ENCODE results near the gene MYO5A. TPM values are rescaled to one million over a fixed set of nuclear protein-coding genes. Genes with fewer than 3 reads are reported as not detected.
A peak's percentile ranks its signal among the peaks of the same experiment; 100 is the strongest.

Gene MYO5A
- total RNA-seq, 1 experiment from 2014 or later, result 21.8 TPM

- WGBS (ENCODE audit: extremely low coverage, insufficient read length, low lambda C conversion rate), result no CpG with 5 or more reads among the region's 3 CpGs
- H3K9me3 Mint-ChIP-seq, result no peaks in the 10 kb centered on the region
- H2BK20ac ChIP-seq (ENCODE audit: low read depth, low read length, poor library complexity, severe bottlenecking), result no peak overlapping the region
- no peak for DNase-seq
- H4K5ac ChIP-seq (ENCODE audit: insufficient read length, low read depth, low read length), result no peak overlapping the region
- H3K23me2 ChIP-seq (ENCODE audit: insufficient read length, low read depth, low read length, poor library complexity, severe bottlenecking), result no peaks in the 10 kb centered on the region
- H2AFZ ChIP-seq (ENCODE audit: low read length), result no peak overlapping the region
- H3K9me3 ChIP-seq (ENCODE audit: control insufficient read depth, low read depth, low read length), result no peaks in the 10 kb centered on the region
- H3K4me2 ChIP-seq (ENCODE audit: insufficient read depth, insufficient read length, low read length), result no peak overlapping the region
- no peaks in the 10 kb centered on the region for H3K4me1 ChIP-seq (ENCODE audit: insufficient read depth, low read length)
- no peak overlapping the region for H3K4ac ChIP-seq (ENCODE audit: low read depth, low read length)
- no peaks in the 10 kb centered on the region for H3K79me1 ChIP-seq (ENCODE audit: insufficient read depth, low read depth, low read length, poor library complexity, severe bottlenecking)
- H3K56ac ChIP-seq (ENCODE audit: insufficient read length, low read depth, low read length), result no peak overlapping the region
- H4K20me1 ChIP-seq (ENCODE audit: control insufficient read depth, insufficient read depth, insufficient read length), result no peaks in the 10 kb centered on the region
- H2BK5ac ChIP-seq (ENCODE audit: insufficient read length, low read length), result no peak overlapping the region
- H2BK12ac ChIP-seq (ENCODE audit: insufficient read length, low read depth, low read length), result no peak overlapping the region
- H3K79me2 ChIP-seq (ENCODE audit: insufficient read depth, low read length), result no peaks in the 10 kb centered on the region
- no peaks in the 10 kb centered on the region for H3K27me3 Mint-ChIP-seq (ENCODE audit: low read depth)
- no peak overlapping the region for H4K8ac ChIP-seq (replicated peaks; ENCODE audit: insufficient read length, low read depth, low read length)
- H2AK5ac ChIP-seq (ENCODE audit: insufficient read length, low read length), result no peak overlapping the region
- H3T11ph ChIP-seq (ENCODE audit: low read length), result no peak overlapping the region
- H2BK15ac ChIP-seq (ENCODE audit: low read depth, low read length), result no peak overlapping the region
- no peak overlapping the region for H3K18ac ChIP-seq (ENCODE audit: insufficient read length, low read depth, low read length)
- no peak overlapping the region for H3K4me3 Mint-ChIP-seq
- H3K23ac ChIP-seq (ENCODE audit: insufficient read length, low read depth, low read length), result no peak overlapping the region
- no peak overlapping the region for H3K14ac ChIP-seq (ENCODE audit: insufficient read depth, low read length)
- no peak overlapping the region for H3K27ac ChIP-seq (ENCODE audit: insufficient read length, low read depth, low read length)
- no peak overlapping the region for H3K9ac ChIP-seq (ENCODE audit: extremely low read depth, insufficient read length, low read length)
- no peaks in the 10 kb centered on the region for H3K4me1 Mint-ChIP-seq
- peaks cover 0 to 6% (median 0%) of the 10 kb centered on the region in 3 experiments; a peak in 2 of 7 replicates for H3K36me3 Mint-ChIP-seq (ENCODE audit: insufficient read depth in 1 of 3, low read depth in 3 of 3)
- no peak for TF ChIP-seq CTCF (conservative IDR thresholded peaks at IDR 0.05)
- H3K27me3 ChIP-seq (ENCODE audit: insufficient read depth, low read length), result no peaks in the 10 kb centered on the region
- H4K91ac ChIP-seq (ENCODE audit: insufficient read length, low read depth, low read length), result no peak overlapping the region
- H3K27ac Mint-ChIP-seq, result peak overlapping the region in 1 of 3 experiments; percentile 5; a peak in 2 of 7 replicates
- H2BK120ac ChIP-seq (ENCODE audit: low read depth, low read length, poor library complexity, severe bottlenecking), result no peak overlapping the region
Observed at GRCh38 chr15:52427804-52428203, 100.9 kb downstream of the MYO5A start.
